Epithelial cell of esophagus (primary cell): ENCODE results near the gene POLR1C.
"Not testable (repeated sequence)": the region's sequence is repeated elsewhere in the genome, so short reads cannot be mapped to it uniquely, and the experiment has no call there.

ENCODE experiments used
- DNase-seq: peaks from one replicate; pipeline ENCODE4 v3.0.0; 2010; ENCODE audit warnings: low read depth
- H3K4me3 ChIP-seq: 2 replicates; pipeline ENCODE4 v1.5.1; 2011; ENCODE audit warnings: mild to moderate bottlenecking, low read length, control low read depth
- TF ChIP-seq, protein P1 (sequence below): IDR thresholded peaks from 2 replicates; pipeline ENCODE4 v1.5.1; 2011; ENCODE audit warnings: low read depth, mild to moderate bottlenecking, low read length, control low read depth, inconsistent platforms; ENCODE audit not compliant: insufficient read depth; ENCODE audit errors: missing control alignments

The POLR1C gene

DNA sequence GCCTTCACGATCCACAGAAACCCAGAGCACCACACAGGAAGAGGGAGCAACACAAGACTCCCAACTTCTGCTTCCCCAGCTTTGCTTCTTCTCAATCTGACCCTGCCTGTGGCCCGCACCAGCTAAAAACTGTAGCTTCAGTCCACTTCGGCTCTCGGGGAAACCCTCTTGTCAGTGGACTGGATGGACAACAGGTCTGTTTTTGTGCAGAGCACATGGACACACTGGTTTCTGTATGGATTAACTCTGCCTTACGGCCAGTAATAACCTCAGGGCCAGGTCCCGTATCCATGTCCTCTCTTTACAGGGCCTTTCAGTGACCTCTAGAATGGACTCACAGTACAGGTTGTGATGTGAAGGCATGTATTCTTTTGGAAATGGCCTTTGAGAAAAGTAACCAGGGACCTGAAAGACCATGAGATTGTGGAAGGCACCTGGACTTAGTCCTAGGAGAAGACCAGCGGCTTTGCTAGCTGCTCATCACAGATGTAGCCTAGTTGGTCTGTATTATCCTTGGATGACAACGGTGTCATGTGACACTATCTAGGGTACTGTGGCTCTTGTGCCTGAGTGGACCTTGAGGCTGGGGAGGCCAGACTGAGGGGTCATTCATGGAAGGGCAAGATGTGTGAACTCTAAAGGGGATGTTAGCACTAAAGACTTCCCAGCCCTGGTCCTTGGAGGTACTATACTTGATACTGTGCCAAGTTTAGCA lies 5.8 kb downstream of the POLR1C start:
- DNase-seq: no peak
- no peak overlapping the region for H3K4me3 ChIP-seq
- TF ChIP-seq, protein P1, sequence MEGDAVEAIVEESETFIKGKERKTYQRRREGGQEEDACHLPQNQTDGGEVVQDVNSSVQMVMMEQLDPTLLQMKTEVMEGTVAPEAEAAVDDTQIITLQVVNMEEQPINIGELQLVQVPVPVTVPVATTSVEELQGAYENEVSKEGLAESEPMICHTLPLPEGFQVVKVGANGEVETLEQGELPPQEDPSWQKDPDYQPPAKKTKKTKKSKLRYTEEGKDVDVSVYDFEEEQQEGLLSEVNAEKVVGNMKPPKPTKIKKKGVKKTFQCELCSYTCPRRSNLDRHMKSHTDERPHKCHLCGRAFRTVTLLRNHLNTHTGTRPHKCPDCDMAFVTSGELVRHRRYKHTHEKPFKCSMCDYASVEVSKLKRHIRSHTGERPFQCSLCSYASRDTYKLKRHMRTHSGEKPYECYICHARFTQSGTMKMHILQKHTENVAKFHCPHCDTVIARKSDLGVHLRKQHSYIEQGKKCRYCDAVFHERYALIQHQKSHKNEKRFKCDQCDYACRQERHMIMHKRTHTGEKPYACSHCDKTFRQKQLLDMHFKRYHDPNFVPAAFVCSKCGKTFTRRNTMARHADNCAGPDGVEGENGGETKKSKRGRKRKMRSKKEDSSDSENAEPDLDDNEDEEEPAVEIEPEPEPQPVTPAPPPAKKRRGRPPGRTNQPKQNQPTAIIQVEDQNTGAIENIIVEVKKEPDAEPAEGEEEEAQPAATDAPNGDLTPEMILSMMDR: no peak

DNA sequence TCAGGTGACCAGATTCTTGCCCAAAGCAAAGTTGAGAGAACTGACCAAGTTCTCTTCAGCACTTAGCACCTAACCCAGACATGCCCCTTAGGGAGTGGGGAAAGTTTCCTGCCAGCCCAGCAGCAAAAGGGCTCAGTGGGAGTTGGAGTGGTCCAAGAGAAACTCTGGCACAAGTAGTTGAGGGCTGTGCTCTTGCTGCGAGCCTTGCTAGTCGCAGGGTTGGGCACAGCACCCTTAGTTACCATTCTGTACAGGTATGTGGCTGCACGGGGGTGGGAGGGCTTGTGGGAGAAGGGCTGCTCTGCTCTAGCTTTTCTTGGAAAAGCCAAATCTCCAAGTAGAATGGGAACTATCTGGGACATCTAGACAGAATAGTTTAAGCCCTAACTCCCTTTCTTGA lies 6.4 kb downstream of the POLR1C start:
- TF ChIP-seq, protein P1: no peak
- DNase-seq: no peak
- no peak overlapping the region for H3K4me3 ChIP-seq

DNA sequence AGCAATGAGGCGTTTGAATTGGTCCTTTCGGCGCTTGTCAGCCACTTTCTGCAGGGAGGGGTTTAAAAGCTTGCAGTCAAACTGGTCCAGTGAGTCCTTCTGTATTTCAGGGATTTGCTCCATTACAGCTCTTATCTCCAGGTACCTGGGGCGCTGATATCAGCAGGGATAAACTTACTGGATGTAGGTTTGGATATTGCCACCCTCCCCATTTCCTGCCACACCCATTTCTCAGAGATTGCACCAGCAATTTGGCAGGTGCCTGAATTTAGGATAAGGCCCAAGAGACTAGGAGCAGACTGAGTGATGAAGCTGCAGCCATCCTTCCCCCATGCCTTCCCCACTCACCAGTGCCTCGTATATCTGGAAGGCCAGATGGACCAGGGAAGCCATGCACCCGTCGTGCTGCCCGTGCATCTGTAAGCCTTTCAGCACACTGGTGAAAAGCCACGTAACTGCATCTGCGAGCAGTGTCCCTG lies 7.6 kb downstream of the POLR1C start:
- H3K4me3 ChIP-seq: no peak overlapping the region
- no peak for DNase-seq
- TF ChIP-seq, protein P1: no peak

DNA sequence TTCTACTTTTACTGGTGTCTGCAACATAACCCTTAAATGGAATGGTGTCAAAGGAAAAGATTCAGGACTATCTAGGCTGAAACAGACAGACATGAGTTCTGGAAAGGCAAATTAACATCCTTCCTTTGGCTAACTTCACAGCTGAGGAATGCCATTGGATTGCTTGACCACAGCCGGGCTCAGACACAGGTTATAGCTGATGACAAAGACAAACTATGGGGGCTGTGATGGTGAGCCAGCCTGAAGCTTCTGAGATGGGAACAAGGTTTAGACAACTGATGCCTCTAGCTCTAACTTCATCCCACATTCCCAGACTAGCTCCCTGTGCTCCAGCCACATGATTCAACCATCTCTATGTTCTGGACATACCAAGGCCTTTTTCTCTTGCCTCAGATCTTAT lies 15.3 kb downstream of the POLR1C start:
- no peak for DNase-seq
- H3K4me3 ChIP-seq: no peak overlapping the region
- TF ChIP-seq, protein P1: no peak

GRCh38 chr6:43538986-43539385 lies 22.1 kb downstream of the POLR1C start:
- DNase-seq, H3K4me3 ChIP-seq: not testable (repeated sequence)

DNA sequence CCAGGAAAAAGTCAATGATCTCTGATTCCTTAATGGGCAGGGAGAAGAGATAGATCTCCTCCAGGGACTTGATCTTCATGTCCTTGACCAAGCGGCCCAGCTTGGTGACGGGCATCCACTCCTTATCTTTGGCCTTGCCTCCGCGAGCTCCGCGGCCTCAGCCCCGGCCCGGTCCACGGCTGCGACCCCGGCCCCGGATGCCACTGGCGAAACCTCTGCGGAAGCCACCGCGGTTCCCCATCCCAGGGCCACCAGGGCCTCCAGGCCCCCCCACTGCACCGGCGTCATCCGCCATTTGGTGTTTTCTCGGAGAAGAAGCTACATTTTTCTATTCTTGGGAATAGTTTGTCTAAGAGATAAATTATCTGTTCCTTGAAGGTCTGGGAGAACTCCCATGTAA lies 22.5 kb downstream of the POLR1C start:
- DNase-seq, H3K4me3 ChIP-seq: not testable (repeated sequence)

DNA sequence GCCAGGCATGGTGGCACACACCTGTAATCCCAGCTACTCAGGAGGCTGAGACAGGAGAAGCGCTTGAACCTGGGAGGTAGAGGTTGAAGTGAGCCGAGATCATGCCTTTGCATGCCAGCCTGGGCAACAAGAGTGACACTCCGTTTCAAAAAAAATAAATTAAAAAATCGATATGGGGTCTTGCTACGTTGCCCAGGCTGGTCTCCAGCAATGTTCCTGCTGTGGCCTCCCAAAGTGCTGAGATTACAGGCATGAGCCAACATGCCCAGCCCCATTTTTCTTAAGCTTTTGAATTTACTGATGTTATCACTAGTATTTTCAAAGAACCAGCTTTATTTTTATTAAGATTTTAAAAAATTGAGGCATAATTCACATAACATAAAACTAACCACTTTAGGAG lies 23.6 kb downstream of the POLR1C start:
- TF ChIP-seq, protein P1: no peak
- DNase-seq: no peak
- no peak overlapping the region for H3K4me3 ChIP-seq

DNA sequence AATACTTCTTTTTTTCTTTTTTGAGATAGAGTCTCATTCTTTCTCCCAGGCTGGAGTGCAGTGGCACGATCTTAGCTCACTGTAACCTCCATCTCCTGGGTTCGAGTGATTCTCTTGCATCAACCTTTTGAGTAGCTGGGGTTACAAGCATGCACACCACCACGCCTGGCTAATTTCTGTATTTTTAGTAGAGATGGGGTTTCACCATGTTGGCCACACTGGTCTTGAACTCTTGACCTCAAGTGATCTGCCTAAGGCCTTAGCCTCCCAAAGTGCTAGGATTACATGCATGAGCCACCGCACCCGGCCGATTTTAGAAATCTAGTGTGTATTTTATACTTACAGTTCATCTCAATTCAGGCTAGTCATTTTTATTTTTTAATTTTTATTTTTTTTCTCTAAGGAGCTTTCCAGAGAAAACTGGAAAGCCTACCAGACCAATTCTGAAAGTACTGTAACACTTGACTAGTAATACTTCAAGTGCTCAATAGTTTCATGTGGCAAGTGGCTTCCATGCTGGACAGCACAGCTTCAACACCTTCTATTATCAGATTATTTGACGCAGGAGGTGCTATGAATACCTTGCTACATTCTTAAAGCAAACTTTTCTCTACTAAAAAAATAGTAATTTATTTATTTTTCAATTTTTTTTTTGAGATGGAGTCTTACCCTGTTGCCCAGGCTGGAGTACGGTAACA lies 25.0 kb downstream of the POLR1C start:
- TF ChIP-seq, protein P1: no peak
- no peak for DNase-seq
- no peak overlapping the region for H3K4me3 ChIP-seq
